Breast epithelium (tissue), 4 donors: ENCODE results near the gene SUPT7L. TPM values are rescaled to one million over a fixed set of nuclear protein-coding genes. Genes with fewer than 3 reads are reported as not detected.

Source experiments
- DNase-seq, 2 donors: peaks; one replicate each; pipeline ENCODE4 v3.0.0-alpha.2; 2019; ENCODE audit warnings: low spot score in 2 of 2
- H3K27ac ChIP-seq, 2 donors: fragments of 200-600 bp; sonication (generic) in 1 of 2; one replicate each; pipeline ENCODE4 v1.5.1; 2016 to 2019; ENCODE audit warnings: mild to moderate bottlenecking in 1 of 2
- H3K27me3 ChIP-seq, 2 donors: fragments of 200-600 bp; sonication (generic) in 1 of 2; one replicate each; pipeline versions ENCODE4 v1.5.1 to v1.6.0; 2017 to 2019; ENCODE audit warnings: control low read depth in 1 of 2, mild to moderate bottlenecking in 1 of 2
- H3K36me3 ChIP-seq: fragments of 200-600 bp; one replicate; pipeline ENCODE4 v1.5.1; 2019
- H3K4me1 ChIP-seq, 2 donors: fragments of 200-600 bp; sonication (generic); one replicate each; pipeline ENCODE4 v1.5.1; 2016 to 2019; ENCODE audit warnings: control low read depth in 1 of 2
- H3K4me3 ChIP-seq, 3 donors: fragments of 200-600 bp; sonication (generic); 1 replicate in 2 of 3; 2 replicates in 1 of 3; pipeline ENCODE4 v1.5.1; 2016 to 2019; ENCODE audit warnings: mild to moderate bottlenecking in 3 of 3, moderate library complexity in 2 of 3
- H3K9me3 ChIP-seq, 2 donors: fragments of 200-600 bp; sonication (generic) in 1 of 2; one replicate each; pipeline ENCODE4 v1.5.1; 2016 to 2019; ENCODE audit warnings: control low read depth in 1 of 2
- CTCF ChIP-seq, 3 donors: fragments of 450-650 bp; IDR thresholded peaks; one replicate each; pipeline ENCODE4 v1.5.1; 2016 to 2017; ENCODE audit warnings: antibody characterized with exemption in 3 of 3, mild to moderate bottlenecking in 3 of 3, moderate library complexity in 3 of 3
- POLR2A ChIP-seq: fragments of 450-650 bp; IDR thresholded peaks from one replicate; pipeline ENCODE4 v1.6.1; 2016; ENCODE audit warnings: antibody characterized with exemption, mild to moderate bottlenecking, moderate library complexity
- POLR2AphosphoS5 ChIP-seq, 3 donors: sonication (generic); formaldehyde crosslinking; IDR thresholded peaks; one replicate each; pipeline ENCODE4 v1.6.1; 2017; ENCODE audit warnings: antibody characterized with exemption in 3 of 3
- intact Hi-C: fragments of 100-400 bp; cut with DNase I; formaldehyde crosslinking; loops from one replicate; pipeline ENCODE4 v1.15.1; 2023; ENCODE audit warnings: low total_unique reads
- total RNA-seq, 3 donors: library from RNA; depleted of rRNA; stranded (reverse); fragments of >200 nt; gene quantifications; one replicate each; pipeline ENCODE4 v1.1.0, GENCODE V29; 2016

SUPT7L gene
- total RNA-seq, 3 donors from 2014 or later, result 21.4 to 34.2 (median 25.9) TPM

- no peaks in the 10 kb centered on the region for H3K27me3 ChIP-seq
- DNase-seq, result no peak
- no peaks in the 10 kb centered on the region for H3K9me3 ChIP-seq
- no peaks in the 10 kb centered on the region for H3K4me1 ChIP-seq
- no peak overlapping the region for H3K27ac ChIP-seq
- H3K4me3 ChIP-seq, result no peak overlapping the region
- H3K36me3 ChIP-seq, result peaks cover 5% of the 10 kb centered on the region
- intact Hi-C loops, result no loop called here
- TF ChIP-seq CTCF (IDR thresholded peaks at IDR 0.05), result no peak
- TF ChIP-seq POLR2AphosphoS5 (IDR thresholded peaks at IDR 0.05), result no peak
- TF ChIP-seq POLR2A, result no peak
These were observed 11.1 kb downstream of the SUPT7L start for GRCh38 chr2:27652341-27652740.

- H3K27ac ChIP-seq, result no peak overlapping the region
- no peak for DNase-seq
- no peak overlapping the region for H3K4me3 ChIP-seq
- H3K4me1 ChIP-seq, result no peaks in the 10 kb centered on the region
- TF ChIP-seq POLR2A (no peak), CTCF (IDR thresholded peaks at IDR 0.05) (no peak), POLR2AphosphoS5 (IDR thresholded peaks at IDR 0.05) (no peak)
- H3K9me3 ChIP-seq, result no peaks in the 10 kb centered on the region
- H3K36me3 ChIP-seq, result no peaks in the 10 kb centered on the region
- intact Hi-C loops, result no loop called here
- no peaks in the 10 kb centered on the region for H3K27me3 ChIP-seq
These were observed 12.4 kb downstream of the SUPT7L start for GRCh38 chr2:27651056-27651455.

GRCh38 chr2:27647737-27648136 lies 15.7 kb downstream of the SUPT7L start:
- intact Hi-C loops, result no loop called here
- Histone ChIP-seq H3K4me3 (no peak overlapping the region), H3K9me3 (no peaks in the 10 kb centered on the region), H3K36me3 (no peaks in the 10 kb centered on the region), H3K27me3 (no peaks in the 10 kb centered on the region), H3K4me1 (no peaks in the 10 kb centered on the region), H3K27ac (no peak overlapping the region)
- no peak for DNase-seq
- TF ChIP-seq CTCF (IDR thresholded peaks at IDR 0.05) (no peak), POLR2A (no peak), POLR2AphosphoS5 (IDR thresholded peaks at IDR 0.05) (no peak)

- Histone ChIP-seq H3K27me3 (no peaks in the 10 kb centered on the region), H3K36me3 (no peaks in the 10 kb centered on the region), H3K4me1 (no peaks in the 10 kb centered on the region), H3K4me3 (no peak overlapping the region), H3K27ac (no peak overlapping the region), H3K9me3 (no peaks in the 10 kb centered on the region)
- intact Hi-C loops, result no loop called here
- TF ChIP-seq POLR2A, result no peak
- TF ChIP-seq CTCF (IDR thresholded peaks at IDR 0.05), result no peak
- TF ChIP-seq POLR2AphosphoS5 (IDR thresholded peaks at IDR 0.05), result no peak
- DNase-seq, result no peak
These were observed 16.1 kb downstream of the SUPT7L start for GRCh38 chr2:27647289-27647688.

GRCh38 chr2:27645197-27645596 lies 18.2 kb downstream of the SUPT7L start:
- Histone ChIP-seq H3K36me3 (no peaks in the 10 kb centered on the region), H3K27ac (no peak overlapping the region), H3K4me1 (no peaks in the 10 kb centered on the region), H3K9me3 (no peaks in the 10 kb centered on the region), H3K27me3 (no peaks in the 10 kb centered on the region), H3K4me3 (no peak overlapping the region)
- no peak for DNase-seq
- intact Hi-C loops, result no loop called here
- TF ChIP-seq POLR2AphosphoS5 (IDR thresholded peaks at IDR 0.05), result no peak
- no peak for TF ChIP-seq POLR2A
- TF ChIP-seq CTCF (IDR thresholded peaks at IDR 0.05), result no peak
